H9 (cell line): ENCODE data around the gene PAH. TPM values are rescaled to one million over a fixed set of nuclear protein-coding genes. Genes with fewer than 3 reads are reported as not detected.

Experiments
- DNase-seq: peaks from one replicate; pipeline ENCODE4 v3.0.0-alpha.2; 2017
- H2AFZ ChIP-seq: one replicate; pipeline ENCODE4 v1.6.1; 2013; ENCODE audit warnings: mild to moderate bottlenecking, low read length, control low read depth, moderate library complexity
- H2AK5ac ChIP-seq: 2 replicates; pipeline ENCODE4 v1.6.1; 2013; ENCODE audit warnings: low read length, control low read depth, mixed read lengths; ENCODE audit not compliant: insufficient read length
- H2BK120ac ChIP-seq: one replicate; pipeline ENCODE4 v1.6.1; 2013; ENCODE audit warnings: low read depth, mild to moderate bottlenecking, low read length, control low read depth, inconsistent platforms; ENCODE audit not compliant: poor library complexity, severe bottlenecking
- H2BK12ac ChIP-seq: 2 replicates; pipeline ENCODE4 v1.6.1; 2013; ENCODE audit warnings: low read length, control low read depth, mixed read lengths, low read depth; ENCODE audit not compliant: insufficient read length
- H2BK15ac ChIP-seq: 2 replicates; pipeline ENCODE4 v1.6.1; 2013; ENCODE audit warnings: low read depth, low read length, control low read depth
- H2BK20ac ChIP-seq: one replicate; pipeline ENCODE4 v1.6.1; 2013; ENCODE audit warnings: low read depth, mild to moderate bottlenecking, low read length, control low read depth, inconsistent platforms; ENCODE audit not compliant: poor library complexity, severe bottlenecking
- H2BK5ac ChIP-seq: 2 replicates; pipeline ENCODE4 v1.6.1; 2013; ENCODE audit warnings: low read length, control low read depth, mixed read lengths; ENCODE audit not compliant: insufficient read length
- H3K14ac ChIP-seq: 2 replicates; pipeline ENCODE4 v1.6.1; 2013; ENCODE audit warnings: low read length, control low read depth; ENCODE audit not compliant: insufficient read depth
- H3K18ac ChIP-seq: 2 replicates; pipeline ENCODE4 v1.6.1; 2013; ENCODE audit warnings: low read depth, mild to moderate bottlenecking, mixed read lengths, low read length, control low read depth; ENCODE audit not compliant: insufficient read length
- H3K23ac ChIP-seq: 2 replicates; pipeline ENCODE4 v1.6.1; 2013; ENCODE audit warnings: low read length, control low read depth, mixed read lengths, low read depth; ENCODE audit not compliant: insufficient read length
- H3K23me2 ChIP-seq: 2 replicates; pipeline ENCODE4 v1.6.1; 2013; ENCODE audit warnings: low read depth, mild to moderate bottlenecking, mixed read lengths, low read length, control low read depth; ENCODE audit not compliant: insufficient read length, poor library complexity, severe bottlenecking
- H3K27ac ChIP-seq: 2 replicates; pipeline ENCODE4 v1.5.1; 2013; ENCODE audit warnings: low read length, control low read depth, mixed read lengths, low read depth; ENCODE audit not compliant: insufficient read length
- H3K27me3 ChIP-seq: 2 replicates; pipeline ENCODE4 v1.6.1; 2013; ENCODE audit warnings: low read length, control low read depth, inconsistent platforms; ENCODE audit not compliant: insufficient read depth
- H3K4ac ChIP-seq: 2 replicates; pipeline ENCODE4 v1.6.1; 2013; ENCODE audit warnings: low read depth, mild to moderate bottlenecking, control low read depth, inconsistent platforms, low read length, moderate library complexity
- H3K4me1 ChIP-seq: 2 replicates; pipeline ENCODE4 v1.6.1; 2013; ENCODE audit warnings: low read length, control low read depth, inconsistent platforms; ENCODE audit not compliant: insufficient read depth
- H3K4me2 ChIP-seq: 2 replicates; pipeline ENCODE4 v1.6.1; 2013; ENCODE audit warnings: low read length, control low read depth, mixed read lengths; ENCODE audit not compliant: insufficient read length, insufficient read depth
- H3K56ac ChIP-seq: 2 replicates; pipeline ENCODE4 v1.6.1; 2013; ENCODE audit warnings: low read depth, mild to moderate bottlenecking, mixed read lengths, low read length, control low read depth; ENCODE audit not compliant: insufficient read length
- H3K79me1 ChIP-seq: 2 replicates; pipeline ENCODE4 v1.6.1; 2013; ENCODE audit warnings: low read depth, mild to moderate bottlenecking, moderate library complexity, low read length, control low read depth, inconsistent platforms; ENCODE audit not compliant: insufficient read depth, poor library complexity, severe bottlenecking
- H3K79me2 ChIP-seq: 2 replicates; pipeline ENCODE4 v1.6.1; 2013; ENCODE audit warnings: low read length, control low read depth, inconsistent platforms; ENCODE audit not compliant: insufficient read depth
- H3K9ac ChIP-seq: 2 replicates; pipeline ENCODE4 v1.6.1; 2013; ENCODE audit warnings: low read length, control low read depth, mixed read lengths; ENCODE audit not compliant: insufficient read length; ENCODE audit errors: extremely low read depth
- H3K9me3 ChIP-seq: one replicate; pipeline ENCODE4 v1.6.1; 2013; ENCODE audit warnings: low read depth, low read length, inconsistent platforms; ENCODE audit not compliant: control insufficient read depth
- H3T11ph ChIP-seq: one replicate; pipeline ENCODE4 v1.6.1; 2013; ENCODE audit warnings: mild to moderate bottlenecking, low read length, control low read depth, inconsistent platforms
- H4K20me1 ChIP-seq: one replicate; pipeline ENCODE4 v1.6.1; 2013; ENCODE audit not compliant: control insufficient read depth, insufficient read length, insufficient read depth
- H4K5ac ChIP-seq: 2 replicates; pipeline ENCODE4 v1.6.1; 2013; ENCODE audit warnings: low read depth, mild to moderate bottlenecking, mixed read lengths, low read length, control low read depth; ENCODE audit not compliant: insufficient read length
- H4K8ac ChIP-seq: replicated peaks from 2 replicates; pipeline ENCODE4 v1.6.1; 2013; ENCODE audit warnings: low read length, control low read depth, mixed read lengths, low read depth; ENCODE audit not compliant: insufficient read length
- H4K91ac ChIP-seq: 2 replicates; pipeline ENCODE4 v1.6.1; 2013; ENCODE audit warnings: low read depth, mild to moderate bottlenecking, moderate library complexity, mixed read lengths, low read length, control low read depth; ENCODE audit not compliant: insufficient read length
- H3K27ac Mint-ChIP-seq, 3 experiments: 2 replicates in 2 of 3; 3 replicates in 1 of 3; pipeline ENCODE4 v1.8.0; 2020 to 2021; ENCODE audit warnings: mixed read lengths in 3 of 3, mild to moderate bottlenecking in 1 of 3, moderate library complexity in 1 of 3
- H3K27me3 Mint-ChIP-seq: 2 replicates; pipeline ENCODE4 v1.8.0; 2021; ENCODE audit warnings: low read depth, mild to moderate bottlenecking, moderate library complexity, mixed read lengths
- H3K36me3 Mint-ChIP-seq, 3 experiments: 2 replicates in 2 of 3; 3 replicates in 1 of 3; pipeline ENCODE4 v1.8.0; 2020 to 2021; ENCODE audit warnings: low read depth in 3 of 3, mixed read lengths in 3 of 3; ENCODE audit not compliant: insufficient read depth in 1 of 3
- H3K4me1 Mint-ChIP-seq, 2 experiments: 2 replicates each; pipeline ENCODE4 v1.8.0; 2020; ENCODE audit warnings: mixed read lengths in 2 of 2
- H3K4me3 Mint-ChIP-seq, 2 experiments: 2 replicates in 1 of 2; 3 replicates in 1 of 2; pipeline ENCODE4 v1.8.0; 2020 to 2021; ENCODE audit warnings: mild to moderate bottlenecking in 2 of 2, mixed read lengths in 2 of 2, moderate library complexity in 1 of 2
- H3K9me3 Mint-ChIP-seq, 2 experiments: 2 replicates in 1 of 2; 3 replicates in 1 of 2; pipeline ENCODE4 v1.8.0; 2020; ENCODE audit warnings: mild to moderate bottlenecking in 2 of 2, mixed read lengths in 2 of 2, moderate library complexity in 1 of 2
- WGBS: extraction: QIAGEN DNeasy Blood & Tissue Kit; methylation state at CpG from one replicate; pipeline ENCODE4 v1.1.7; 2013; ENCODE audit warnings: missing lambda C conversion rate, low lambda C conversion rate, mixed read lengths; ENCODE audit not compliant: insufficient read length; ENCODE audit errors: extremely low coverage; 5-methylcytosine and 5-hydroxymethylcytosine counted together
- total RNA-seq: library from RNA; stranded (reverse); gene quantifications from 2 replicates; pipeline ENCODE4 v1.2.1, GENCODE V29; 2021
- TF ChIP-seq, protein P1 (sequence below): fragments of 200-600 bp; sonication (generic); conservative IDR thresholded peaks from 3 replicates; pipeline ENCODE4 v1.8.0; 2021; ENCODE audit warnings: antibody characterized with exemption, mild to moderate bottlenecking

The PAH gene
- total RNA-seq, 1 experiment from 2014 or later = 6.1 TPM

DNA sequence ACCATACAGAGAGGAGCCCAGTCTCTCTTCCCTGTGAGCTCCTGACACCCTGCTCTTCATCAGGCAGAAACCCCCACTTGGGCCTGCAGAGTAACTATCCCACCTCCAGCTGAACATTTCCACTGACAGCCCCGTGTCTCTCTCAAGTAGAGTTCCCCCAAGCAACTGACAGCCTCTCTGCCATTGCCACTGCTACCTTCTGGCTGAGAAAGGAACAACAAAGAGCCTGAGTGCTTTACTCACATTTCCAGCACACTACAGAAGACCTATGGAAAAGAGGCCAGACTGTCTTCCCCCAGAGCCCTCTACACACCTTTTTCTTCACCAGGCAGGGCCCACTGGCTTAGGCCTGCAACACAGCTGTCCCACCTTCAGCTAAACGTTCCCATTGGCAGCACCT lies 22.0 kb upstream of the PAH start:
- Histone ChIP-seq H2AFZ (no peak overlapping the region), H3K4me2 (no peak overlapping the region), H3K18ac (no peak overlapping the region), H3K4ac (no peak overlapping the region), H4K91ac (no peak overlapping the region), H2BK20ac (no peak overlapping the region), H2BK120ac (no peak overlapping the region), H4K20me1 (no peaks in the 10 kb centered on the region), H2BK12ac (no peak overlapping the region), H3K23me2 (no peaks in the 10 kb centered on the region), H3K79me1 (no peaks in the 10 kb centered on the region), H3K23ac (no peak overlapping the region), H2BK5ac (no peak overlapping the region), H3K14ac (no peak overlapping the region), H3K56ac (no peak overlapping the region), H3K27ac (no peak overlapping the region), H2AK5ac (no peak overlapping the region), H4K8ac (no peak overlapping the region), H3T11ph (no peak overlapping the region), H3K27me3 (no peaks in the 10 kb centered on the region), H3K4me1 (no peaks in the 10 kb centered on the region), H3K9ac (no peak overlapping the region), H4K5ac (no peak overlapping the region), H3K9me3 (no peaks in the 10 kb centered on the region), H3K79me2 (no peaks in the 10 kb centered on the region), H2BK15ac (no peak overlapping the region)
- no peak for DNase-seq
- H3K36me3 Mint-ChIP-seq = peaks cover 0 to 12% (median 2%) of the 10 kb centered on the region in 3 experiments; a peak in 5 of 7 replicates
- WGBS = no CpG with 5 or more reads among the region's 2 CpGs
- no peak overlapping the region for H3K4me3 Mint-ChIP-seq
- TF ChIP-seq, protein P1, sequence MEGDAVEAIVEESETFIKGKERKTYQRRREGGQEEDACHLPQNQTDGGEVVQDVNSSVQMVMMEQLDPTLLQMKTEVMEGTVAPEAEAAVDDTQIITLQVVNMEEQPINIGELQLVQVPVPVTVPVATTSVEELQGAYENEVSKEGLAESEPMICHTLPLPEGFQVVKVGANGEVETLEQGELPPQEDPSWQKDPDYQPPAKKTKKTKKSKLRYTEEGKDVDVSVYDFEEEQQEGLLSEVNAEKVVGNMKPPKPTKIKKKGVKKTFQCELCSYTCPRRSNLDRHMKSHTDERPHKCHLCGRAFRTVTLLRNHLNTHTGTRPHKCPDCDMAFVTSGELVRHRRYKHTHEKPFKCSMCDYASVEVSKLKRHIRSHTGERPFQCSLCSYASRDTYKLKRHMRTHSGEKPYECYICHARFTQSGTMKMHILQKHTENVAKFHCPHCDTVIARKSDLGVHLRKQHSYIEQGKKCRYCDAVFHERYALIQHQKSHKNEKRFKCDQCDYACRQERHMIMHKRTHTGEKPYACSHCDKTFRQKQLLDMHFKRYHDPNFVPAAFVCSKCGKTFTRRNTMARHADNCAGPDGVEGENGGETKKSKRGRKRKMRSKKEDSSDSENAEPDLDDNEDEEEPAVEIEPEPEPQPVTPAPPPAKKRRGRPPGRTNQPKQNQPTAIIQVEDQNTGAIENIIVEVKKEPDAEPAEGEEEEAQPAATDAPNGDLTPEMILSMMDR = no peak
- H3K9me3 Mint-ChIP-seq = peaks cover 6 to 23% of the 10 kb centered on the region in 2 experiments; a peak in 4 of 5 replicates
- H3K27ac Mint-ChIP-seq = peak overlapping the region in 1 of 3 experiments; percentile 62; a peak in 1 of 7 replicates
- H3K27me3 Mint-ChIP-seq = peaks cover 14% of the 10 kb centered on the region
- peaks cover 22 to 34% of the 10 kb centered on the region in 2 experiments for H3K4me1 Mint-ChIP-seq
